HG03439 (cell line): Measurements from ENCODE around the gene FAM50B.

Experiments used
- ATAC-seq: cut with Tn5 transposase; IDR thresholded peaks from one replicate; pipeline ENCODE4 v1.9.1; 2021; ENCODE audit warnings: mild to moderate bottlenecking, moderate library complexity; ENCODE audit not compliant: unreplicated experiment

Gene FAM50B

GRCh38 chr6:3893487-3893886 is 44.3 kb downstream of the FAM50B start:
- ATAC-seq, result no peak

- ATAC-seq, result no peak
Measured at GRCh38 chr6:3893917-3894316, 44.7 kb downstream of the FAM50B start.

DNA sequence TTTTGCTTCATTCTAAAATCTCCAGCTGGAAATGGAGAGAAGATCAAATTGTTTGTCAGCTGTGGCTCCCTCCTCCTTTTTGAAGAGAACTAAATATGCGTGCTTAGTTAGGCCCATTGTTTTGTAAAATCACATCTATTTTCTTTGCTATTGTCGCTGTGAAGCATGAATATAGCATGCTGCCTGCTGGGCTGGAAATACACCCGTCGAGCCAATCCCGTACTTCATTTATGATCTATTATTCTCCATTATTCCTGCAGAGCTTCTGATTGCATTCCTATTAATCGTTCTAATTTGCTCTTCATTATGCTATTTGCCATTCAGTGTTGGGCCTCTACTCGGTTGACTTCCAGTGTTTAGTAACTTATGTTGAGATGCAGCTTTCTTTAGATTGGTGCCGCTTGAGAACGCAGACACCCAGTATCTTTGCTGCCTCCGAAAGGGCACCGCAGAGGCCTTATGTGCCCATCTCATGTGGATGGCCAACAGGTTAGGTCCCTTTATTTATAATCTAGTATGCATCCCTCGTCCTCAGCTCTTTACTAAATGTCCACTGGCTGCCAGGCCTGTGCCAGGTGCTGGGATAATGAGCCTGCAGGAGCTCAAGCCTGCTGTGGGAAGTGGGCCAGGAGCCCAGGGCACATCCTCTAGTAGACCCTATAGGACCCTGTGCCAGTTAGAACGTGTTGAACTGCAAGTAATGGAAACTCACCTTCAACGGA is 45.6 kb downstream of the FAM50B start:
- no peak for ATAC-seq

DNA sequence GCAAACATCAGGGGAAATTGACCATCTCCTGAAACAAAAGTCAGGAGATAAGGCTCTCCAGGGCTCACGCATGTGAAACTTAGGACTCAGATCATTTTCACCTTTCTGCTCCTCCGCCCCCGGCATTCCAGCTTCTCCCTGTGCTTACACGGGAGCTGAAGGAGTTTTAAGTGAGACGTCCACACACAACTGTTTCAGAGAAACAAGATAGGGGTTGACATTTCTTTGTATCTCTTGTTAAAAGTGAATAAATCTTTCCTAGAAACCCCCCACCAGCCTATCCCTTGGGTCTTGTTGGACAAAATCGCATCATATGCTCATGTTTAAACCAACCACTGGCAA is 46.1 kb downstream of the FAM50B start:
- no peak for ATAC-seq

DNA sequence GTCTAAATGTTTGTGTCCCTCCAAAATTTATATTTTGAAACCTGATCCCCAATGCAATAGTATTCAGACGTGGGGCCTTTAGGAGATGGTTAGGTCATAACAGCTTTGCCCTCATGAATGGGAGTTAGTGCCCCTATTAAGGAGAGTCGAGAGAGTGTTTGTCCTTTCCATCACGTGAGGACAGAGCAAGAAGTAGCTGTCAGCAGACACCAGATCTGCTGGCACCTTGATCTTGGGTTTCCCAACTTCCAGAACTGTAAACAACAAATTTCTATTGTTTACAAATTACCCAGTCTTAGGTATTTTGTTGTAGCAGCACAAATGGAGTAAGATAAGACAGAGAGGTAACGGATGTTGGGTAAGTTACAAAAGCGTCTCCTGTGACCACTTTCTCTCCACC is 46.6 kb downstream of the FAM50B start:
- no peak for ATAC-seq

- no peak for ATAC-seq
Measured at GRCh38 chr6:3898265-3898994, 49.3 kb downstream of the FAM50B start.

- ATAC-seq, result no peak
Measured at GRCh38 chr6:3899061-3899460, 49.9 kb downstream of the FAM50B start.

GRCh38 chr6:3899970-3900439 is 50.8 kb downstream of the FAM50B start:
- ATAC-seq, result no peak
